ENCODE results near the gene FCAR. TPM values are rescaled to one million over a fixed set of nuclear protein-coding genes. Genes with fewer than 3 reads are reported as not detected.
A peak's percentile ranks its signal among the peaks of the same experiment; 100 is the strongest.
"Not testable (repeated sequence)": the region's sequence is repeated elsewhere in the genome, so short reads cannot be mapped to it uniquely, and the experiment has no call there.

FCAR gene
- polyA plus RNA-seq, 2 of the 4 experiments (the other 2 are of a cell fraction): not detected

- H3K4me1 ChIP-seq; H3K4me2 ChIP-seq; H3K9me3 ChIP-seq; H3K4me3 ChIP-seq; H3K27ac ChIP-seq; FAIRE-seq; POLR2A ChIA-PET; CTCF ChIA-PET; ATAC-seq; DNase-seq (ENCODE audit: low read depth in 1 of 2, low spot score in 1 of 2): not testable (repeated sequence)
- 0% methylated on average over 2 of the region's 2 CpGs for WGBS (ENCODE audit: missing lambda C conversion rate)
Measured at GRCh38 chr19:54837522-54837921, 36.5 kb upstream of the FCAR start.

GRCh38 chr19:54843171-54843570 lies 30.9 kb upstream of the FCAR start:
- H3K4me1 ChIP-seq; DNase-seq (ENCODE audit: low read depth in 1 of 2, low spot score in 1 of 2); H3K9me3 ChIP-seq; H3K4me2 ChIP-seq; H3K27ac ChIP-seq; FAIRE-seq; ATAC-seq; H3K4me3 ChIP-seq; CTCF ChIA-PET; POLR2A ChIA-PET: not testable (repeated sequence)
- 10% methylated on average over 8 of the region's 8 CpGs for WGBS (ENCODE audit: missing lambda C conversion rate)

- H3K4me3 ChIP-seq; H3K9me3 ChIP-seq; FAIRE-seq; H3K4me2 ChIP-seq; DNase-seq (ENCODE audit: low read depth in 1 of 2, low spot score in 1 of 2); H3K27ac ChIP-seq; CTCF ChIA-PET; ATAC-seq; POLR2A ChIA-PET; H3K4me1 ChIP-seq: not testable (repeated sequence)
- 71% methylated on average over 16 of the region's 16 CpGs for WGBS (ENCODE audit: missing lambda C conversion rate)
Measured at GRCh38 chr19:54850061-54850640, 23.9 kb upstream of the FCAR start, which contains the start of gene KIR3DL2. TSS of gene KIR3DL2 (plus strand) at chr19:54850443. CDS start at chr19:54850476, 33 bp downstream.

- DNase-seq (ENCODE audit: low read depth in 1 of 2, low spot score in 1 of 2) (no peak), ATAC-seq (no peak), FAIRE-seq (no peak)
- H3K9me3 ChIP-seq: no peaks in the 10 kb centered on the region
- no peak overlapping the region for H3K4me3 ChIP-seq
- 27% methylated on average over 2 of the region's 2 CpGs for WGBS (ENCODE audit: missing lambda C conversion rate)
- CTCF ChIA-PET: no interaction called here
- TF ChIP-seq E2F6 (IDR thresholded peaks at IDR 0.05; ENCODE audit: borderline replicate concordance, low read depth) (no peak), HOXA7 (CRISPR knock-in tag; IDR thresholded peaks at IDR 0.05) (no peak), CHD2 (IDR thresholded peaks at IDR 0.05; ENCODE audit: low read length, partially characterized antibody) (no peak), FOSB (CRISPR knock-in tag; IDR thresholded peaks at IDR 0.05) (no peak), POLR2AphosphoS2 (conservative IDR thresholded peaks at IDR 0.05; ENCODE audit: low read length) (no peak)
- H3K4me2 ChIP-seq: no peak overlapping the region
- no peak overlapping the region for H3K27ac ChIP-seq
- no peaks in the 10 kb centered on the region for H3K4me1 ChIP-seq
- POLR2A ChIA-PET: no interaction called here
Measured at GRCh38 chr19:54850930-54851329, 23.1 kb upstream of the FCAR start.

GRCh38 chr19:54851353-54851752 lies 22.7 kb upstream of the FCAR start:
- ATAC-seq: no peak
- FAIRE-seq: no peak
- TF ChIP-seq CEBPB (IDR thresholded peaks at IDR 0.05): no peak
- no peak for TF ChIP-seq E2F6 (IDR thresholded peaks at IDR 0.05; ENCODE audit: borderline replicate concordance, low read depth)
- TF ChIP-seq TP53 (CRISPR knock-in tag; IDR thresholded peaks at IDR 0.05): no peak
- no peak for TF ChIP-seq JUNB (IDR thresholded peaks at IDR 0.05)
- TF ChIP-seq PBX3 (IDR thresholded peaks at IDR 0.05): no peak
- TF ChIP-seq RAD21 (conservative IDR thresholded peaks at IDR 0.05 in 1 of 2, IDR thresholded peaks at IDR 0.05 in 1 of 2): no peak
- POLR2A ChIA-PET: no interaction called here
- H3K4me3 ChIP-seq: no peak overlapping the region
- H3K4me2 ChIP-seq: no peak overlapping the region
- no peaks in the 10 kb centered on the region for H3K9me3 ChIP-seq
- CTCF ChIA-PET: no interaction called here
- no peak overlapping the region for H3K27ac ChIP-seq
- 22% methylated on average over 7 of the region's 7 CpGs for WGBS (ENCODE audit: missing lambda C conversion rate)
- no peak for DNase-seq (ENCODE audit: low read depth in 1 of 2, low spot score in 1 of 2)
- no peaks in the 10 kb centered on the region for H3K4me1 ChIP-seq

- H3K4me1 ChIP-seq; ATAC-seq; H3K4me3 ChIP-seq; FAIRE-seq; H3K4me2 ChIP-seq; H3K9me3 ChIP-seq; POLR2A ChIA-PET; CTCF ChIA-PET; DNase-seq (ENCODE audit: low read depth in 1 of 2, low spot score in 1 of 2); H3K27ac ChIP-seq: not testable (repeated sequence)
- WGBS (ENCODE audit: missing lambda C conversion rate): 3% methylated on average over 1 of the region's 1 CpG
Measured at GRCh38 chr19:54855241-54855640, 18.8 kb upstream of the FCAR start.

- POLR2A ChIA-PET; H3K4me3 ChIP-seq; ATAC-seq; H3K9me3 ChIP-seq; H3K4me2 ChIP-seq; DNase-seq (ENCODE audit: low read depth in 1 of 2, low spot score in 1 of 2); H3K27ac ChIP-seq; H3K4me1 ChIP-seq; CTCF ChIA-PET: not testable (repeated sequence)
- FAIRE-seq: peak; percentile 59
- WGBS (ENCODE audit: missing lambda C conversion rate): 0% methylated on average over 3 of the region's 3 CpGs
Measured at GRCh38 chr19:54858476-54858875, 15.6 kb upstream of the FCAR start.

- H3K27ac ChIP-seq, H3K4me2 ChIP-seq, POLR2A ChIA-PET, FAIRE-seq, H3K4me1 ChIP-seq, CTCF ChIA-PET, H3K9me3 ChIP-seq, H3K4me3 ChIP-seq: not testable (repeated sequence)
- DNase-seq (ENCODE audit: low read depth in 1 of 2, low spot score in 1 of 2) (peak in 1 of 2 experiments; percentile 42), ATAC-seq (peak in 1 of 2 experiments; percentile 81; a peak in 2 of 6 replicates)
- 2% methylated on average over 7 of the region's 7 CpGs for WGBS (ENCODE audit: missing lambda C conversion rate)
Measured at GRCh38 chr19:54859421-54859820, 14.6 kb upstream of the FCAR start.

- WGBS (ENCODE audit: missing lambda C conversion rate): 46% methylated on average over 2 of the region's 3 CpGs
- DNase-seq (ENCODE audit: low read depth in 1 of 2, low spot score in 1 of 2); H3K4me3 ChIP-seq; H3K27ac ChIP-seq; H3K4me1 ChIP-seq; POLR2A ChIA-PET; ATAC-seq; H3K4me2 ChIP-seq; FAIRE-seq; CTCF ChIA-PET; H3K9me3 ChIP-seq: not testable (repeated sequence)
Measured at GRCh38 chr19:54863459-54863858, 10.6 kb upstream of the FCAR start.

All from A549 (cell line).